GM12873 (cell line): ENCODE measurements around the gene MTFP1.

Source experiments
- TF ChIP-seq, protein P1 (sequence below): IDR thresholded peaks from 2 replicates; pipeline ENCODE4 v1.5.1; 2012; ENCODE audit warnings: low read depth, mild to moderate bottlenecking, moderate library complexity, low read length, control low read depth; ENCODE audit not compliant: insufficient read depth; ENCODE audit errors: missing control alignments

MTFP1 gene

DNA sequence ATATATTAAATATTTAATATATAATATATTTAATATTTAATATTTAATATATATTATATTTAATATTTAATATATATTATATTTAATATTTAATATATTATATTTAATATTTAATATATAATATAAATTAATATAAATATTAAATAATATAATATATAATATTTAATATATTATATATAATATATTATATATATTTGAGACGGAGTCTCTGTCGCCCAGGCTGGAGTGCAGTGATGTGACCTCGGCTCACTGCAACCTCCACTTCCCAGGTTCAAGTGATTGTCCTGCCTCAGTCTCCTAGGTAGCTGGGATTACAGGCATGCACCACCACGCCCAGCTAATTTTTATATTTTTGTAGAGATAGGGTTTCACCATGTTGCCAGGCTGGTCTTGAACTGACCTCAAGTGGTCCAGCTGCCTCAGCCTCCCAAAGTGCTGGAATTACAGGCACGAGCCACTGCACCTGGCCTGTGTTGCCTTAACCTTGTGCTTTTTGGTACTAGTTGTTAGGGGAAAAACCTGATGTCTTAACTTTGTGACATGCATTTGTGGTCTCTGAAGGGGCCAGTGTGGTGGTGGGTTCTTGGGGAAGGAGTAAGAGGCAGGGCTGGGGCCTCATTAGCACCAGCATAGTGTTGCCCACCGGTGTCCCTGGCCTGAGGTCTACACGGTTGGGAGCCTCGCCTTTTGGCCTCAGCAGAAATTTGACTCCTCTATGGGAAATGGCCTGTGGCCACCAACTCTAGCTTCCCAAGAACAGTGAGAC, 29.7 kb downstream of the MTFP1 start:
- TF ChIP-seq, protein P1, sequence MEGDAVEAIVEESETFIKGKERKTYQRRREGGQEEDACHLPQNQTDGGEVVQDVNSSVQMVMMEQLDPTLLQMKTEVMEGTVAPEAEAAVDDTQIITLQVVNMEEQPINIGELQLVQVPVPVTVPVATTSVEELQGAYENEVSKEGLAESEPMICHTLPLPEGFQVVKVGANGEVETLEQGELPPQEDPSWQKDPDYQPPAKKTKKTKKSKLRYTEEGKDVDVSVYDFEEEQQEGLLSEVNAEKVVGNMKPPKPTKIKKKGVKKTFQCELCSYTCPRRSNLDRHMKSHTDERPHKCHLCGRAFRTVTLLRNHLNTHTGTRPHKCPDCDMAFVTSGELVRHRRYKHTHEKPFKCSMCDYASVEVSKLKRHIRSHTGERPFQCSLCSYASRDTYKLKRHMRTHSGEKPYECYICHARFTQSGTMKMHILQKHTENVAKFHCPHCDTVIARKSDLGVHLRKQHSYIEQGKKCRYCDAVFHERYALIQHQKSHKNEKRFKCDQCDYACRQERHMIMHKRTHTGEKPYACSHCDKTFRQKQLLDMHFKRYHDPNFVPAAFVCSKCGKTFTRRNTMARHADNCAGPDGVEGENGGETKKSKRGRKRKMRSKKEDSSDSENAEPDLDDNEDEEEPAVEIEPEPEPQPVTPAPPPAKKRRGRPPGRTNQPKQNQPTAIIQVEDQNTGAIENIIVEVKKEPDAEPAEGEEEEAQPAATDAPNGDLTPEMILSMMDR: no peak

DNA sequence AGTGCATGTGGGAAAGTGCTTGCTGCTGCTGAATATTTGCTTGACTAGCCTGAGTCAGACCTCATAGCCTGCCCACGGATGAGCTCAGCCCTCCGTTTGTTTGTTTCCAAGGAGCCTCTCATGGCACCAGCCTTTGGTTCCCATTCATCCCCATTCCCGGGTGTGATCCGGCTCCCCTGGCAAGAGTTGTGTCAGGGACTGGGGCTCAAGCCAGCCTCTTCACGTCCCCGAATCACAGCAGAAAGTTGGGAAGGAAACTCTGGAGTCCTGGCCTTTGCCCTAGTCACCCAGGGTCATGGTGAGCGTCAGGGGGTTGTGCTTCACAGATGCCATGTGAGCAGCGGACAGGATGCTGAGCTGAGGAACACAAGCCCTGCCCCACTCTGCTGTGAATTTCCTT, 32.4 kb downstream of the MTFP1 start:
- TF ChIP-seq, protein P1: no peak

DNA sequence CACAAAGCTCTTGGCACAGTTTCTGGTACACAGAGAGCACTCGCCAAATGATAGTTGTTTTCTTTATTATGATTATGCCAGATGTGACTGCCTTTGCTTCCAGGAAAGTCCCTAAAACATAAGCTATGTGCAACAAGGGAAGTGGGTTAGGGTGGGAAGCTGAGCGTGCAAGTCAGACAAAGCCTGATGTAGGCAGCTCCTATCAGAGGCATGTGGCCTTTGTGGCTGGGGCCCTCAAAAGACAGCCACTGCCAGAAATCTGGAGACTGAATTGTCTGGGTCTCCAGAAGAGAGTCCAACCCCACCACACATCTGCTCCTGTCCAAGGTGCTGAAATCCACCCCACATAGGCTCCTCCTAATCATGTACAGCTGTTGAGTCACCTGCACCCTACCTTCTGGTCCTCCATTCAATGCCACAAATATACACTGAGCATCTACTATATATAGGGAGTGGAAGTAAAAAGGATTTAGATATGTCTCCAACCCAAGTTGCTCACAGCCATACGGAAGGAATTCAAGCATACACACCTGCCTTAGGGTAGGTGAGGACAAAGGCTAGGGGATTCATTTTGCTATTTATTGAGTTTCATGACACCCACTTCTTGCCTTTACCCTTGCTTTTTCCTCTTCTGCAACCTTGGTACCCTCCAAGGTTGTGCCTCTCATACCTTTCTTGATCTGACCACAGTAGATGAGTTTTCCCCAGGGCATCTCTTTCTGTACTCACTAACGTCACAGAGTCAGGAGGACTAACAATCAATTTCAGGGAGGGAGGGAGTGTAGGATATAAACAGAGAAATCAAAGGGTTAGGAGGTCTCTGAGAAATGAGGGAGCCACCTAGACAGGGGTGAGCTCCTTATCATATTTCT, 33.8 kb downstream of the MTFP1 start:
- TF ChIP-seq, protein P1: no peak

DNA sequence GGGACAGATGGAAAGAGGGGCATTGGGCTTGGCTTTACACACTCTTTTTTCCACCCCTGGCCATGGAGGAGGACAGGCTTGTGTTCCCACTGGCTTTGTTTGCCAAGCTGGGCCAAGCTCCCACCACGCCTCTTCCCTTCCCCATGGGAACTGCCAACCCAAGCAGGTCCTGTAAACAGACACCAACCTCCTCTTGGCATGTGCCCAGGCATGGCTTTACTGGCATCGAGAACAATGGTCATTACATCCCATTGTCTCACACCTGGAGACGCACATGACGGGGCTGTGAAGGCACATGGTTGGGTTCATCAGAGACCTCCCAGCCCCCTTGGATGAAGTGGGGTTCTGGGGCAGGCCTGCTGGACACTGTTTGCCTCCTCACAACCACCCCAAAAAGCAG, 34.6 kb downstream of the MTFP1 start:
- TF ChIP-seq, protein P1: no peak

DNA sequence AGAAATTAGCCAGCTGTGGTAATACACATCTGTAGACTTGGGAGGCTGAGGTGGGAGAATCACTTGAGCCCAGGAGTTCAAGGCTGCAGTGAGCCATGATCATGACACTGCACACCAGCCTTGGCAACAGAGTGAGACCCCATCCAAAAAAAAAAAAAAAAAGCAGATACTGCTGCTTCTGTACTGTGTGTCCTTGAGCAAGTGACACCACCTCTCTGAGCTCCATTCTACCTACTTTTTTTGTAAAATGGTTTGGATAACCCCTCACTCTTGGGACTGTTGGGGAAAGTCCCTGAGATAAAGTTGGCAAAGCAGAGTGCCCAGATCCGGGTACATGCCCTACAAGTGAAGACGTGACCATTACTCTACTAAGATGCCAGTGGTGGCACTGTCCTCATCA, 43.6 kb downstream of the MTFP1 start:
- TF ChIP-seq, protein P1: no peak

DNA sequence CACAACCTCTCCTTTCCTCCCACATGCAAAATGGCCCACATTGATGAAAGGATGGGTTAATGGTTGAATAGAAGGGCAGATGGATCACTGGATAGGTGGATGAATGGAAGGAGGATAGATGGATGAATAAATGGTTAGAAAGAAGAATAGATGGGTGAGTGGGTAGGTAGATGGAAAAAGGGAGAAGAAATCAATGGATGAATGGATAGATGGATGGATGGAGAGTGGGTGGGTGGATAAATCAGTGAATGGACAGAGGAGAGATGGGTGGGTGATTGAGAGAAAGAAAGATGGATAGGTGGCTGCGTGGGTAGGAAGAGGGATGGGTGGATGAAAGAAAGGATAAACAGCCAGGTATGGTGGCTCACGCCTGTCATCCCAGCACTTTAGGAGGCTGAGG, 45.1 kb downstream of the MTFP1 start:
- TF ChIP-seq, protein P1: no peak

DNA sequence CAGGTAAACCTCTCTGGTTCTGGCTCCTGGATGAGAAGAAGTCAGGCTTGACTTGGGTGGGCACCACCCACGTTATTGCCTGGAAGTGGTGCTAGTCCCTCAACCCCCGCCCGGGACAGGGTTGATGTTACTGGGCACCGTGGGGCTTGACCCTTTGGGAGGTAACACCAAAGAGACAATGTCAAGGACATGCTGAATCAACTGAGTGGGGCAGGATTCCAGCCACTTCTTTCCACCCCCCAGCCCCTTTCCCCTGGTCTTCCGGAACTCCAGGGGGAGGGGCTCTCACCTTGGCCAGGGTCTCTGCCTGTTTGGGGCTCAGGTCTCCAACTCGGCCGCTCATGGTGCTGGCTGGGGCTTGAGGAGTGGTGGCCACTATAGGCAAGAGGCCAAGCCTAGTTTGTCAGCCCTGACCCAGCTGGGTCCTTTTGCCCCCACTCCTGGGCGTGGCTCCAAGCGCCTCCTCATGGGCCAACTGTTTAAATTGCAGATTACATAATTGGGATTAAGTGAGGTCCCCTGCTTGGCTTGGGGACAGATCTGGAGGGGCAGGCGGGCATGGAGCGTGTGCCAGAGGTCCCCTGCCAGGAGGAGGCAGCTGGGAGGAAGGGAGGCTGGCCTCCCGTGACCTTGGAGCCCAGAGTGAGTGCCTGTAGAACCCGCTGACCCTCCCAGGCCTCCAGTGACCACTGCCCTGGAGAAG, 46.2 kb downstream of the MTFP1 start, which contains the start of gene SEC14L3:
Gene SEC14L3, minus strand, starts transcription at position 402 of the 703 bp plus-strand sequence. Its CDS starts 59 bp downstream, at position 343.
- TF ChIP-seq, protein P1: no peak
